ENCODE measurements around the gene SSC5D. TPM values are rescaled to one million over a fixed set of nuclear protein-coding genes. Genes with fewer than 3 reads are reported as not detected.
A peak's percentile ranks its signal among the peaks of the same experiment; 100 is the strongest.

Gene SSC5D
- total and polyA plus RNA-seq, 2 of the 4 experiments (the other 2 are of a cell fraction): 1.4 to 19.1 TPM

- TF ChIP-seq RFX5 (IDR thresholded peaks at IDR 0.05; ENCODE audit: low read depth, low read length): no peak
These were observed 5.1 kb upstream of the SSC5D start (continued) for GRCh38 chr19:55482967-55483705.

DNA sequence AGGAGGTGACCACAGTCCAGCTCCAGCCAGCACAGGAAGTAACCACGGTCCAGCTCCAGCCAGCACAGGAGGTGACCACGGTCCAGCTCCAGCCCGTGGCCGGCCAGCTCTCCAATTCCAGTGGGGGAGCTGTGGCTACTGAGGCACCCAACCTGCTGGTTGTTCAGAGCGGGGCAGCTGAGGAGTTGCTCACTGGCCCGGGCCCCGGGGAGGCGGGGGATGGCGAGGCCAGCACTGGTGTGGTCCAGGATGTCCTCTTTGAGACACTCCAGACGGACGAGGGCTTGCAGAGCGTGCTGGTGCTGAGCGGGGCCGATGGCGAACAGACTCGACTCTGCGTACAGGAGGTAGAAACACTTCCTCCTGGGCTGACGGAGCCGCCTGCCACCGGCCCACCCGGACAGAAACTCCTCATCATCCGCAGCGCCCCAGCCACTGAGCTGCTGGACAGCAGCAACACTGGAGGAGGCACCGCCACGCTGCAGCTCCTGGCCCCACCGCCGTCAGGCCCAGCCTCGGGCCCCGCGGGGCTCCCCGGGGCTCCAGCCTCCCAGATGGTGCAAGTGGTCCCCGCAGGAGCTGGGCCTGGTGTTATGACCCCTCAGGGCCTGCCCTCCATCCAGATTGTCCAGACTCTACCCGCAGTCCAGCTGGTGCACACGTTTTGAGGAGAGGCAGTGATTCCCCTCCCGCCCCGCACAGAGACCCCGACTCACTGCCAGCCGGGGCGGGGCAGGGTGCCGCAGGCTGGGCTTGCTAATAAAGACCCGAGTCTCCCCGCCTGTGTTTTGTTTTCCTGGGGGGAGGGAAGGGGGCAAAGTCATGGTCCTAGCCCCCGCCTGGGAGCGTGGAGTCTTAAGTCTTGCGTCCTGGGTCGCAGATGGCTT, 4.3 kb upstream of the SSC5D start:
- no peak overlapping the region for H4K5ac ChIP-seq (ENCODE audit: low read depth, low read length)
- in situ Hi-C loops (cut with MboI; ENCODE audit: low sequenced_read_pairs) (loop anchor here (25.0 kb wide), 1 partner anchor 1022 kb away; the partner anchor contains the start of genes CDC42EP5 and LENG9), intact Hi-C loops (cut with micrococcal nuclease) (no loop called here), dilution Hi-C loops (cut with HindIII; ENCODE audit: low sequenced_read_pairs, unreplicated experiment) (no loop called here)
- no peak overlapping the region for H4K91ac ChIP-seq (ENCODE audit: insufficient read depth, low read depth, low read length)
- H3K9me1 ChIP-seq (ENCODE audit: insufficient read depth, low read length): peaks cover 9% of the 10 kb centered on the region; the same call in 1 of the 2 replicates
- BruUV-seq (replicated peaks): no TSS peak
- H2AK9ac ChIP-seq (replicated peaks; ENCODE audit: low read depth, low read length, poor library complexity): peak overlapping the region; percentile 99
- 87% methylated on average over 28 of the region's 46 CpGs; no CpG with 5 or more reads in 1 of the 2 experiments for WGBS, 2 experiments (ENCODE audit: extremely low coverage in 2 of 2, insufficient read length in 1 of 2)
- H2BK15ac ChIP-seq (ENCODE audit: low read depth, low read length): no peak overlapping the region
- H3K4me3 ChIP-seq (ENCODE audit: insufficient read depth, low read depth, low read length): no peak overlapping the region
- peaks cover 10 to 46% of the 10 kb centered on the region in 2 experiments for H3K79me1 ChIP-seq (ENCODE audit: low read depth in 1 of 2, low read length in 2 of 2)
- H2AFZ ChIP-seq (replicated peaks; ENCODE audit: low read length, poor library complexity): peak overlapping the region; percentile 21
- no peak overlapping the region; the same call in 1 of the 2 replicates for H3K27ac ChIP-seq (ENCODE audit: insufficient read depth, low read length)
- H4K20me1 ChIP-seq (ENCODE audit: insufficient read depth, low read length): 0 out of 2 replicates have a peak, but pooled peaks cover 4% of the 10 kb centered on the region
- H3K23ac ChIP-seq (ENCODE audit: low read depth, low read length): no peak overlapping the region
- no peak overlapping the region for H2BK20ac ChIP-seq (ENCODE audit: low read depth, low read length)
- H2BK120ac ChIP-seq (ENCODE audit: low read depth, low read length): no peak overlapping the region
- ChIA-PET POLR2A (ENCODE audit: unreplicated experiment) (no interaction called here), CTCF (interaction anchor here (1.0 kb wide), 1 partner anchor 16 kb away, joined by 6 read pairs; no protein-coding TSS in a partner anchor)
- H3K18ac ChIP-seq (ENCODE audit: low read depth, low read length): no peak overlapping the region
- ATAC-seq (ENCODE audit: low read depth): no peak
- H3K9ac ChIP-seq (ENCODE audit: low read depth, low read length): 0 out of 2 replicates have a peak overlapping the region, but pooled peaks have one; percentile 69
- no peak overlapping the region for H3K4ac ChIP-seq (ENCODE audit: low read depth, low read length)
- peak overlapping the region; percentile 88; the same call in 1 of the 2 replicates for H3K4me2 ChIP-seq (ENCODE audit: low read depth, low read length)
- DNase-seq: no peak
- no peak overlapping the region for H2BK5ac ChIP-seq (ENCODE audit: low read depth, low read length, poor library complexity, severe bottlenecking)
- peak overlapping the region; percentile 13; the same call in 1 of the 2 replicates for H2AK5ac ChIP-seq (ENCODE audit: low read depth, low read length)
- peaks cover 26% of the 10 kb centered on the region for H3K4me1 ChIP-seq (ENCODE audit: control insufficient read depth, insufficient read depth, low read length)
- peaks cover 12% of the 10 kb centered on the region; the same call in 1 of the 2 replicates for H3K36me3 ChIP-seq (ENCODE audit: control insufficient read depth, insufficient read depth, low read length)
- no peaks in the 10 kb centered on the region for H3K9me3 ChIP-seq (ENCODE audit: control insufficient read depth, insufficient read depth, low read length)
- H3K14ac ChIP-seq (replicated peaks; ENCODE audit: low read depth, low read length): peak overlapping the region; percentile 53; the same call in 1 of the 2 replicates
- H4K8ac ChIP-seq (ENCODE audit: low read depth in 2 of 2, low read length in 2 of 2): 0 out of 4 replicates have a peak overlapping the region, but pooled peaks of 1 of the 2 experiments have one; percentile 15
- H3K56ac ChIP-seq (ENCODE audit: extremely low read depth, insufficient read depth, low read length): no peak overlapping the region
- H3K27me3 ChIP-seq (ENCODE audit: control insufficient read depth, insufficient read depth, low read length): no peaks in the 10 kb centered on the region
- TF ChIP-seq RFX5 (IDR thresholded peaks at IDR 0.05; ENCODE audit: low read depth, low read length) (no peak), MAZ (IDR thresholded peaks at IDR 0.05; ENCODE audit: borderline replicate concordance, low read depth, low read length) (no peak), POLR2A (IDR thresholded peaks at IDR 0.05; ENCODE audit: low read depth, low read length) (no peak), CTCF (conservative IDR thresholded peaks at IDR 0.05; ENCODE audit: low read depth, low read length) (no peak), NFE2L2 (IDR thresholded peaks at IDR 0.05; ENCODE audit: low read depth, low read length) (no peak), BHLHE40 (IDR thresholded peaks at IDR 0.05; ENCODE audit: low read depth, low read length) (no peak), SMC3 (IDR thresholded peaks at IDR 0.05; ENCODE audit: low read depth, low read length) (no peak), CHD1 (IDR thresholded peaks at IDR 0.05; ENCODE audit: low read depth, low read length) (no peak), RAD21 (IDR thresholded peaks at IDR 0.05; ENCODE audit: low read length) (no peak)
- TF ChIP-seq, protein P1, sequence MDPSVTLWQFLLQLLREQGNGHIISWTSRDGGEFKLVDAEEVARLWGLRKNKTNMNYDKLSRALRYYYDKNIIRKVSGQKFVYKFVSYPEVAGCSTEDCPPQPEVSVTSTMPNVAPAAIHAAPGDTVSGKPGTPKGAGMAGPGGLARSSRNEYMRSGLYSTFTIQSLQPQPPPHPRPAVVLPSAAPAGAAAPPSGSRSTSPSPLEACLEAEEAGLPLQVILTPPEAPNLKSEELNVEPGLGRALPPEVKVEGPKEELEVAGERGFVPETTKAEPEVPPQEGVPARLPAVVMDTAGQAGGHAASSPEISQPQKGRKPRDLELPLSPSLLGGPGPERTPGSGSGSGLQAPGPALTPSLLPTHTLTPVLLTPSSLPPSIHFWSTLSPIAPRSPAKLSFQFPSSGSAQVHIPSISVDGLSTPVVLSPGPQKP (IDR thresholded peaks at IDR 0.05; ENCODE audit: borderline replicate concordance, low read depth, low read length): no peak

Data from IMR-90 (cell line).